Esophagus squamous epithelium (tissue), 5 donors: ENCODE results near the gene HOXA13. TPM values are rescaled to one million over a fixed set of nuclear protein-coding genes. Genes with fewer than 3 reads are reported as not detected.

ENCODE experiments used
- DNase-seq: peaks from one replicate; lab custom pipeline; 2025; lab: John Stamatoyannopoulos, UW
- H3K27ac ChIP-seq, 4 donors: fragments of 200-600 bp; sonication (generic); one replicate each; pipeline ENCODE4 v1.5.1; 2016 to 2019; ENCODE audit warnings: mild to moderate bottlenecking in 1 of 4
- H3K27me3 ChIP-seq, 4 donors: fragments of 200-600 bp; sonication (generic); 1 replicate in 3 of 4; 2 replicates in 1 of 4; pipeline versions ENCODE4 v1.5.1 to v1.6.0; 2017 to 2021; ENCODE audit warnings: antibody characterized with exemption in 1 of 4
- H3K36me3 ChIP-seq, 3 donors: fragments of 200-600 bp; sonication (generic); one replicate each; pipeline ENCODE4 v1.5.1; 2016 to 2019
- H3K4me1 ChIP-seq, 3 donors: fragments of 200-600 bp; sonication (generic); one replicate each; pipeline ENCODE4 v1.5.1; 2017 to 2019
- H3K4me3 ChIP-seq, 4 donors: fragments of 200-600 bp; sonication (generic); 1 replicate in 3 of 4; 2 replicates in 1 of 4; pipeline ENCODE4 v1.5.1; 2016 to 2019; ENCODE audit warnings: mild to moderate bottlenecking in 2 of 4, moderate library complexity in 1 of 4
- H3K9me3 ChIP-seq, 3 donors: fragments of 200-600 bp; sonication (generic); one replicate each; pipeline ENCODE4 v1.5.1; 2016 to 2019
- POLR2A ChIP-seq, 4 donors: fragments of 450-650 bp; IDR thresholded peaks; one replicate each; pipeline ENCODE4 v1.6.1; 2017; ENCODE audit warnings: antibody characterized with exemption in 4 of 4, mild to moderate bottlenecking in 4 of 4, moderate library complexity in 3 of 4
- WGBS, 2 donors: methylation state at CpG; one replicate each; pipeline ENCODE4 v1.1.5; 2018; 5-methylcytosine and 5-hydroxymethylcytosine counted together
- intact Hi-C: fragments of 100-400 bp; cut with DNase I; formaldehyde crosslinking; loops from one replicate; pipeline ENCODE4 v1.15.0; 2022
- small RNA-seq, 4 donors: library from RNA; depleted of rRNA; stranded (forward); fragments of <200 nt; gene quantifications; one replicate each; pipeline ENCODE3, GENCODE V24; 2016
- total RNA-seq, 4 donors: library from RNA; depleted of rRNA; stranded (reverse); fragments of >200 nt; gene quantifications; one replicate each; pipeline ENCODE4 v1.1.0, GENCODE V29; 2016
- TF ChIP-seq, protein P1 (sequence below), 6 experiments: fragments of 450-650 bp in 4 of 6; fragments of 200-600 bp in 2 of 6; sonication (generic) in 2 of 6; IDR thresholded peaks; one replicate each; pipeline ENCODE4 v1.5.1; 2016 to 2019; ENCODE audit warnings: antibody characterized with exemption in 6 of 6, mild to moderate bottlenecking in 4 of 6, moderate library complexity in 4 of 6
- donor health status: DM: yes; HTN: yes; CAD: no.

Gene HOXA13
- total RNA-seq, 4 donors from 2014 or later, result not detected

DNA sequence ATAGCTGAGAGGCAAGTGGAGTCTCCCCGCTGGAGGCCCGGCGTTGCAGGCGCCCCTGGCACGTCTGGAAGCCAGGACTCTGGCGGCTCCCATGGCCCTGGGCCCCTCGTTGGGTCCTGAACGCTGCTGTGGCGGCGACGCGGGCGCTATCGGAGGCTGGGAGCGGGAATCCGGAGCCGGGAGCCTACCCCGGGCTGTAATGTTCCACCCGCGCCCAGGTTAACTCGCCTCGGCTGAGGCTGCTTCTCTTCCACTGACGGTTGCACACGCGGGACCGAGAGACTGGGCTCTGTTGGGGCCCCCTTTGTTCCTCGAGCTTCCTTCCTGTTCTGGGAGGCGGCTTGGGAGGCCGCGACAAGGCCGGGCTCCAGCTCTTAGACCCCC lies 55.1 kb downstream of the HOXA13 start:
- WGBS, 2 donors, result 51% methylated on average over 10 of the region's 31 CpGs
- peaks cover 7 to 66% (median 11%) of the 10 kb centered on the region in 3 donors for H3K4me1 ChIP-seq
- DNase-seq, result no peak
- TF ChIP-seq POLR2A (IDR thresholded peaks at IDR 0.05), result no peak
- TF ChIP-seq, protein P1, sequence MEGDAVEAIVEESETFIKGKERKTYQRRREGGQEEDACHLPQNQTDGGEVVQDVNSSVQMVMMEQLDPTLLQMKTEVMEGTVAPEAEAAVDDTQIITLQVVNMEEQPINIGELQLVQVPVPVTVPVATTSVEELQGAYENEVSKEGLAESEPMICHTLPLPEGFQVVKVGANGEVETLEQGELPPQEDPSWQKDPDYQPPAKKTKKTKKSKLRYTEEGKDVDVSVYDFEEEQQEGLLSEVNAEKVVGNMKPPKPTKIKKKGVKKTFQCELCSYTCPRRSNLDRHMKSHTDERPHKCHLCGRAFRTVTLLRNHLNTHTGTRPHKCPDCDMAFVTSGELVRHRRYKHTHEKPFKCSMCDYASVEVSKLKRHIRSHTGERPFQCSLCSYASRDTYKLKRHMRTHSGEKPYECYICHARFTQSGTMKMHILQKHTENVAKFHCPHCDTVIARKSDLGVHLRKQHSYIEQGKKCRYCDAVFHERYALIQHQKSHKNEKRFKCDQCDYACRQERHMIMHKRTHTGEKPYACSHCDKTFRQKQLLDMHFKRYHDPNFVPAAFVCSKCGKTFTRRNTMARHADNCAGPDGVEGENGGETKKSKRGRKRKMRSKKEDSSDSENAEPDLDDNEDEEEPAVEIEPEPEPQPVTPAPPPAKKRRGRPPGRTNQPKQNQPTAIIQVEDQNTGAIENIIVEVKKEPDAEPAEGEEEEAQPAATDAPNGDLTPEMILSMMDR (IDR thresholded peaks at IDR 0.05), result no peak
- no peaks in the 10 kb centered on the region for H3K9me3 ChIP-seq
- no peaks in the 10 kb centered on the region for H3K36me3 ChIP-seq
- intact Hi-C loops, result loop anchor here (5.0 kb wide), 1 partner anchor 287 kb away; no protein-coding TSS in a partner anchor
- H3K4me3 ChIP-seq, result peak overlapping the region; percentile 17 to 89 (median 70)
- H3K27ac ChIP-seq, result peak overlapping the region in 1 of 4 donors; percentile 67
- H3K27me3 ChIP-seq, result peaks cover 0 to 92% (median 3%) of the 10 kb centered on the region in 4 donors

Small RNA genes lying within 50 kb of the gene (small RNA-seq; reads per million reads assigned to genes)
- gene AC004080.5 (0 reads per million in 4 donors), gene RF02140 (0 reads per million in 4 donors), gene RF02141 (0 reads per million in 4 donors)

Other genes with a start within 250 kb of the HOXA13 start
- 1 to 10 TPM; 1.6 to 2.5 (median 2.2) TPM for gene HOXA1, start 104.1 kb downstream of the HOXA13 start, total RNA-seq
- 1 to 10 TPM in 3 of 4 donors, under 1 TPM in 1; 0.27 to 3.6 (median 1.5) TPM for gene HOXA2, start 97.4 kb downstream of the HOXA13 start, total RNA-seq
- gene HOXA4, start 69.3 kb downstream of the HOXA13 start, total RNA-seq, result 1 to 10 TPM; 2.9 to 6.7 (median 4.1) TPM
- 1 to 10 TPM; 3.6 to 8.2 (median 6.8) TPM for gene HOXA5, start 56.4 kb downstream of the HOXA13 start, total RNA-seq
- 1 to 10 TPM in 1 of 4 donors, under 1 TPM in 1, not detected in 2; 0.26 to 1.3 TPM for gene HOXA6, start 52.3 kb downstream of the HOXA13 start, total RNA-seq
- gene HOXA3, start 47.5 kb downstream of the HOXA13 start, total RNA-seq, result 1 to 10 TPM; 3.6 to 8.7 (median 6.6) TPM
- gene HOXA7, start 43.4 kb downstream of the HOXA13 start, total RNA-seq, result under 1 TPM; 0.23 to 0.76 (median 0.48) TPM
- gene HOXA9, start 34.6 kb downstream of the HOXA13 start, total RNA-seq, result 1 to 10 TPM in 1 of 4 donors, under 1 TPM in 1, not detected in 2; 0.57 to 1.1 TPM
- gene HOXA10, start 25.8 kb downstream of the HOXA13 start, total RNA-seq, result not detected
- not detected for gene HOXA11, start 14.9 kb downstream of the HOXA13 start, total RNA-seq
- gene EVX1, start 42.7 kb upstream of the HOXA13 start, total RNA-seq, result not detected